HG02885 (cell line): ENCODE data around the gene TSPAN18.

Experiments used
- ATAC-seq: cut with Tn5 transposase; IDR thresholded peaks from one replicate; pipeline ENCODE4 v1.9.1; 2021; ENCODE audit warnings: mild to moderate bottlenecking; ENCODE audit not compliant: unreplicated experiment, poor library complexity

TSPAN18 gene

DNA sequence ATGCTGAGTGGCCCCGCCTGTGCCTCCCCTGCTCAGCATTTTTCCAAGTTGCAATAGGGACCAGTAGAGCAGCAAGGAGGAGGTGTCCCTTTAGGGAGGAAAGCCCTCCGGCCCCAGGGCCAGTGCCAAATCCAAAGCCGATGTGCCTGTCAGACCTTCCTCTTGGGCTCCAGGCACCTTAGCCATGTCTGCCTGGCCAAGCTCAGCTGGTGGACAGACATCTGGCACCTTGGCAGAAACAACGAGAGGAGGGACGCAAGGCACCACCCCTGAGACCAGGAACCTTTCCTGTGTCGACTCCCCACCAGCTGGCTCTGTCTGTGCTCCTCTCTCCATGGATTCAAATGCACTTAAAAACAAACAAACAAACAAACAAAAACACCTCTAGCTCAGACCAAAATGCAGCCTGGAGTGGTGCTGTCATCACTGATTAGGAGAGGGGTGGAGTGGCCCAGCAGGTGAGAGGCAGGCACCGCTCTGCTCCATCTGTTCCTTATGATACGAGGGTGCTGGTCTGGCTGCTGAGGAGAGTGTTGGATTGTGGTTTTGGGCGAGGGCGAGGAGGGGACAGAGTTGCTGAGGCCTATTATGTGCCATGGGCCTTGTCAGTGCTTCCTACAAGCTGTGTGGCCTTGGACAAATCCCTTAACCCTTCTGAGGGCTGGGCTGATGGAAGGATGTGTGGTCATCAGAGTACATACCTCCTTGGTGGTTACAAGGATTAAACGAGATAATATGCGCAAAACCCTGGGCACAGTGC, 177.7 kb downstream of the TSPAN18 start:
- no peak for ATAC-seq

DNA sequence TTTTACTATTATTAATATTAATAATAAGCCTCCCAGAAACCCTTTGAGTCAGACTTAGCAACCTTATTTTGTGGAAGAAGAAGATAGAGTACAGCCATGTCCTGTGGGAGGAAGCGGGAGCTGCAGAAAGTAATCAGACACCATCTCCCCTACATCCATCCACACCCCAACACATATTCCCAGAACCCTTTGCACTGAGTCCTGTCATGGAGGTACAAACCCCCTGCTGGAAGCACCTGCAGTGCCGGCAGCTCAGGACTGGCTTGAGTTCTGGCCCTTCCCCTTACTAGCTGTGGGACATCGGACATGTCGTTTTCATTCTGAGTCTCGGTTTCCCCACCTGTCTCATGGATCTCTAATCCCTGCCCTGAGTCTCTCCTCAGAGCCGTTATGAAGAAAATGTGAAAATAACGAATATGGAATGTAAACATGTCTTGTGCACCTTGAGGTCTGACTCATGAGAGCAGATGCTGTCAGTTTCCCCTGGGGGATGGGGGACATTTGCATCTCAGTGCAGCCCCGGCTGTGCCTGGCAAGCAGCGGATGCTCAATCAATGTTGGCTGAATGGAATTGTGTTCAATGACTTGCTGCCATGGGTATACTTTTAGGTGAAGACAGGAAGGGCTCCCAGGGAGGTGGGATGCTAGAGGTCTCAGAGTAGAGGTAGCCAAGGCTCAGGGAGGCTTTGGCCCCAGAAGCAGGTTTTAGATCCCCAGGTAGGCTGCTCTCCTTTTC, 178.5 kb downstream of the TSPAN18 start:
- ATAC-seq, result no peak

DNA sequence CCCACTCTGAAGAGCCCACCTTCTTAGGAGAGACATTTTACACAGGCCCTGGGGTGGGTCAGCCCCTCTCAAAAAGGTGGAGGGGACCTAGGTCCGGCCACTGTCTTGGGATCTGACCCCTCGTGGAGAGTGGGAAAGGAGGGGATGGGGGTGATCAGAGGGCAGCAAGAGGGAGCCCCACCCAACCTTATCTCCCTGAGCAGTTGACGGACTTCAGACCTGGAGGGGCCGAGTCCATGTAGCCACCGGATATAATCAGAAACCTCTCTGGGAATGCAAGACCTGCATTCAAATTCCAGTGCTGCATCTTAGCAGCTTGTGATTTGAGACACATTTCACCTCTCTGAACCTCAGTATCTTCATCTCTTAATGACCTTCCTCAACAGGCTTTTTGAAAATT, 179.9 kb downstream of the TSPAN18 start:
- ATAC-seq, result no peak

DNA sequence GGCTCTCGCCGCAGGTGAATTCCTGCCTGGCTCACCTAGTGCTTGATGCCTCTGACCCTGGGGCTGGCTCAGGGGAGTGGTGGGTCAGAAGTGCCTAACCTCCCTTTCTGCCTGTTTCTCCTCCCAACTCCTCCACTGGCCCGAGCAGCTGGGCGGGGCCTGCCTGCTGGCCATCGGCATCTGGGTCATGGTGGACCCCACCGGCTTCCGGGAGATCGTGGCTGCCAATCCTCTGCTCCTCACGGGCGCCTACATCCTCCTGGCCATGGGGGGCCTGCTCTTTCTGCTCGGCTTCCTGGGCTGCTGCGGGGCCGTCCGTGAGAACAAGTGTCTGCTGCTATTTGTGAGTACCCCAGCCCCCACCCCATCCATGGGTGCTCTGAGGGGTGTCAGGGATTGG, 182.8 kb downstream of the TSPAN18 start:
- ATAC-seq, result no peak

DNA sequence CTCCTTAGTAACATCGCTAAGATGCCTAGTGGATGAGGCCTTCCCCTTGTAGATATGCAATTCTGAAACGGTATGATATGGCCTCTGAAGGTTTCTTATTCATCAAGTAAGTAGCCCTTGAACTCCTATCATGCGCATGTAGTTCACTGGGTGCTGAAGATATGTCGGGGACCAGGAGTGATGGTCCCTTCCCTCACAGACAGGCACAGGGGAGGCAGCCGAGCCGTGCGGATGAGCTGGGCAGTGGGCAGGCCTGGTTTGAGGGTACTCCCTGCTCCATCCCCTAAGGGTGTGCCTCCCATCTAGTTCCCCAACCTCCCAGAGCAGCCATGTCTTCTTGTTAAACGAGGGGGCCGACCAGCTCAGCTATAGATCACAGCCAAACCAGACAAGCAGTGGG, 183.8 kb downstream of the TSPAN18 start:
- ATAC-seq, result no peak

DNA sequence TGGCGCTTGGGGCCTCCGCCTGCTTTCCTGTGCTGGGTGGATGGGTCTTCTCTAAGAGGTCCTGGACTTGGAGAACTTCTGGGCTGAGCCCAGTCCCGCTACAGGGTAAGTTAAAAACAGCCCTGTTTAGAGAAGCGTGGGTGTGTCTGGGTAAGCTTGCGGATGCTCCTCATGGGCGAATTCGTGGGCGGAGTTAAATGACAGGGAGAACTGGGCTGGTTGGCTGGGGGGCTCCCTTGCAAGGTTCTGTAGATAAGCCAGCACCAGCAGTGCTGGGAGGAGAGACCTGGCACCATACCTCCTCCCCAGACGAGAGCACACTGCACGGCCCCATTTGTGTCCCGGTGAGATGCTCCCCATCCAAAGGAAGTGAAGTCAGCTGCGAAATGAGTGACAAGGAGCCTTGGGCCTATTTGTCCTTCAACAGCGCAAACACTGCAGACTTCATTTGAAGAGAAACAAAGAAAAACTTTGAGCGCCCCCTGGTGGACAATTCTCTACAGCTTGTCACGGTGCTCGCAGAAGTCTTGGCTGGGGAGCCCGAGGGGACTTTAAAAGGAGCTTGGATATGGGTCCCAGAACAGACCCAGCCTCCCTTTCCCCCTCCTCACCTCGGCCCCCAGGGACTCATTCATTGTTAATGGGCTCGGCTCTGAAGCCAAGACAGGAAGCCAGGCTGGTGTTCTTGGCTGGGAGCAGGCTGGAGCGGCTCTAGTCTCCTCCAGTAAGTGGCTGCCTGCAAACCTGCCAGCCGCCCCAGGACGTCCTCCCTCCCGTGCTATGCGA, 184.5 kb downstream of the TSPAN18 start:
- peak; percentile 78 for ATAC-seq

DNA sequence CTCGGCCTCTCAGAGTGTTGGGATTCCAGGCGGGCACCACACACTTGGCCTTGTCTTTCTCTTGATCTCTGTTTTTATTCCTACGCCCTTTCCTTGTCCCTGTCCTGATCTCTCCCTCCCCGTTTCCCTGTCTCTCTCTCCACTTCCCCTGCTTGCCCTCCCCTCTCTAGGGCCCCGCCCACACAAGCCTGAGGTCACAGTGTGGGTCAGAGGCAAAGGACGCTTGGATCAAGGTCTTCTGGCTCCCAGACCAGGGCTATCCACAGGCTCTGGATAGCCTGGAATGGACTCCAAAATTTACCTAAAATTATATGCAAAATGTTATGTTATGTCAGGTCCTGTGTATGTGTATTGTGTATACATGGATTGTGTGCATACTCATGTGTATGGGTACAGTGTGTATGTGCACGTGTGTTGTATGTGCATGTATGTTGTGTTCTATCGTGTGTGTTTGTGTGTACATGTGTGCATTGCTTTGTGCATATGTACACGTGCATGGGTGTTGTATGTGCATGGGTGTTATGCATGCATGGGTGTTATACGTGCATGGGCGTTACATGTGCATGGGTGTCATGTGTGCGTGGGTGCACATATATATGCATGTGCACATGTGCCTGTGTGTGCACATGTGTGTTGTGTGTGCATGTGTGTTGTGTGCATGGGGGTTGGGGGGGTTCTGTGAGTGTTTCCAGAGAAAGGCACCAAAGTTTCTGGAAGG, 185.7 kb downstream of the TSPAN18 start:
- no peak for ATAC-seq

DNA sequence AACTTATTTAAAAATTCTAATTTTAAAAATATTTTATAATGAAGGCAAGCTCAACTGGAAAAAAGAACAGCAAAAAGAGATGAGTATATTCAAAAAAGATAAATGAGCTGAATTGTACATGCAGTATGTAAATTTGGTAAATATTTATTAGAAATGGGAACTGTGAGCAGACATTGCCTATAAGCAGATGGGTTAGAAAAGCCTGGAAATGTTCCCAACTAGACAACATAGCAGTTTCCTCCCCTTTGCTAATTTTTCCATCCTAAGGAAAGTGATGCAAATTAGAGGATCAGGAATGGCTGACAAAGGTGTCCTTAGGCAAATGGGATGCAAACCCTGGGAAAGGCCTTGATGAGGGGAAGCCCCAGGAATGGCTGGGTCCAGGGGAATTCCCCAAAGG, 186.7 kb downstream of the TSPAN18 start:
- no peak for ATAC-seq

DNA sequence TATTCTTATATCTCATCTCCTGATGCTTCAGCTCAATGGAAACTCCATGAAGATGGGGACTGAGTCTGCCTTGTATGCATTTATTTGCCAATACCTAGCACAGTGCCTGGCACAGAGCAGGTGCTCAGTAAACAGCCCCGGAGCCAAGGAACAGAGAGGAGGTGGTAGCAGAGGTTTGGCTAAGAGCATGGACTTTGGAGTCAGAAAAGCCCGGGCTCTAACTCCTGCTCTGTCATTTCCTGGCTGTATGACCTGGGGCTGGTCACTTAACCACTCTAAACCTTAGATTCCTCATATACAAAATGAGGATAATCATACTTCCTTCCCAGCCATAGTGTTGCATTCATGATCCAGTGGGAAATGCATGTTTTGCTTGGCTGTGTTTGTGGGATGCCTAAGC, 187.3 kb downstream of the TSPAN18 start:
- ATAC-seq, result no peak

DNA sequence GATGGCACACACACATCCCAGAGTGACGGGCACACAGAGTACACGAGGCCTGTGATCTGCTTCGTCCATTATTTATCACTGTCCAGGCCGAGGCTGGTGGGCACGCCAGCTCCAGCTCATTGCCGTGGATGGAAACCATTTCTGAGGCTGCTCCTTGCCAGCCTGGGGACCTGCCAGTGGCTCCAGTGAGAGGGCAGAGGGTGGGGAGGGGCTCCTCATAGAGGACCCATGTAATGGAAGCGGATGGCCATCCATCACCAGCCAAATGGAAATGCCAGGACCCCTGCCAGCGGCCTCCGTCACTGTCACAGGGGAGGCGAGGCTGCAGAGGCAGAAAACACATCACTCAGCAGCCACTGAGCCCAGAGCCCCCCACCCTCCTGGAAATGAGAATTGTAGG, 188.2 kb downstream of the TSPAN18 start:
- ATAC-seq, result no peak

DNA sequence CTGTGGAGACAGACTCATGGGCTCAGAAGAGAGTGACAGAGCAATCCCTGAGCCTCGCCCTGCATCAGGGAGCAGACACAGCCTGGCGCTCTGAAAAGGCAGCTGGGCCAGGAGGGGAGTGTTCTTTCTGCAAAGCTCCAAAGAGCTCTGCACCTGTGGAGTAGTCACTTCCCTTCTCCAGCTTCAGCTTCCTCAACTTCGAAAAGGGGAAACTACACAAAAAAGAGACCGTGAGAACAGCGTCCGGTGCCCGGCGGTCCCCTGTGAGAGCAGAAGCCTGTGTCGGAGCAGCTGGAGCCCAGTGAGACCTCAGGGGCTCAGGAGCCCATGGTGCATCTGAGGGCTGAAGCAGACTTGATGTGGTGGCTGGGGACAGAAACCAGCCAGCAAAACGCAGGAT, 188.9 kb downstream of the TSPAN18 start:
- ATAC-seq, result no peak

DNA sequence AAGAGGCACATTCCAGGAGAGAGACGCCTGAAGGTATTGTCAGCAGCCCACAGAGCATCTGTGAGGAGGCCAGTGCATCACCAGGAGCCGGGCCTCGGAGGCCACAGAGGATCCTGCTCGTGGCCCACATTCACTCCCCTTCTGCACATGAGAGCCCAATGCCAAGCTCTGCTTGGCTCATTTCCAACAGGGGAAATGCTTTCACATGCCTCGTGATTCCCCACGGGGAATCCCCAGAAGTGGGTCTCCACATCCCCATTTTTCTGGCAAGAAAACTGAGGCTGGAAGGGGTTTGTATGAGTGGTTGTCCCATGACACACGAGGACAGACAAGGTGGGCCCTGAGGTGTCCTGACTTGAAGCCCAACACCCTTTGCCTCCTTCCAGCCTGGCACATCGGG, 189.6 kb downstream of the TSPAN18 start:
- no peak for ATAC-seq

DNA sequence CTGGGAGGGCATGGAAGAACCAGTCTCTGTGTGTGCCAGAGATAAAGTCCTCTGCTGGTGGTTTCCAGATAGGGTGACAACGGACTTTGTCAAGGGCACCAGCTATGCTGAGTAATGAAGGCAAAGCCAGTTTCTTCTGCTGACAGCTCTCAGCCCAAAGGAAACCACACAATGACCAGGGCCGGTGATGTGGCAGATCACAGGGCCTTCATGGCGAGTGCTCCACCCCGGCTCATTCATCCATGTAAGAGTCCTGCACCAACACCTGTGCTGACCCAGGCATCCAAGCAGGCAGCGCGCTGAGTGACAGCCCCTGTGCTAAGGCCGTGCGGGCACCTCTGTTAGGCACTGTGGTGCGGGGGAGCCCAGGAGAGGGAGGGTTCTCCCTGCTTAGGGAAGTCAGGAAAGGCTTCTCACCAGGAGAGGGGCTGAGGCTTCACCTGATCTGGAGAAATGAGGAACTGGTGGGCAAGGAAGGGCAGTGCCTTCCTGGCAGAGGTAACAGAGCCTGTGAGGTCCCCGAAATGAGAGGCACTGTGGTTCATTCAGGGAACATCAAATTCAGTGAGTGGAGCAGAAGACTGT, 190.1 kb downstream of the TSPAN18 start:
- ATAC-seq, result no peak

DNA sequence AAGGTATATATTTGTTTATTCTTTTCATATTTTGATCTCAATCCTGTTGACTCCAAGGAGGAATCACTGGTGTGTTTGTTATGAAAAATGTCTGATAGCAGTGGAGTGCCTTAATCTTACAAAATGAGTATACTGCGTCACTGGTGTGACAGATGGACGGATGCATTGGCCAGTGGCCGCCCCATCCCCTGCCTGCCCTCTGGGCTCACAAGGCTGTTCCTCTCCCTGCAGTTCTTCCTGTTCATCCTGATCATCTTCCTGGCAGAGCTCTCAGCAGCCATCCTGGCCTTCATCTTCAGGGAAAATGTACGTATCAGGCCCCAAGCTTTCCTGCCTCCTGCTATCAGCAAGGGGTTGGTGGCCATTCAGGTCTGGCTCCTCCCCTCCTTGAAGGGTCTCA, 191.0 kb downstream of the TSPAN18 start:
- ATAC-seq, result no peak

DNA sequence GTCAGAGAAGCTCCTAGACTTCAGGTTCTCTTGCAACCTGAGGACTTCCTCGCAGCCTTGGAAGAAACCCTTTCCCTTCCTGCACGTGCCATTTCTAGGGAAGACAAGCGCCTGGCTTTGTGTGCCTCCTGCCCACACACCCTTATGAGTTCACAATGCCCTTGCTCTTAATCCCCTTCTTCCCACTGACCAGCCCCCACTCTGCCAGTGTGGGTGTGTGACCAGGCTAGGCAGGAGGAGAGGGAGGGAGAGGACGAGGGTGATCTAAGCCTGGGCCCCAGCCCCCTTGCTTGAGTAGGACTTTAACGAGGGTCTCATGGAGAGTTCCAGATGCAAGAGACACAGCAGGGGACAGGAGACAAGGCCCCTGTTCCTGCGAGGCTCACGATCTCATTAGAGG, 193.7 kb downstream of the TSPAN18 start:
- ATAC-seq, result no peak

DNA sequence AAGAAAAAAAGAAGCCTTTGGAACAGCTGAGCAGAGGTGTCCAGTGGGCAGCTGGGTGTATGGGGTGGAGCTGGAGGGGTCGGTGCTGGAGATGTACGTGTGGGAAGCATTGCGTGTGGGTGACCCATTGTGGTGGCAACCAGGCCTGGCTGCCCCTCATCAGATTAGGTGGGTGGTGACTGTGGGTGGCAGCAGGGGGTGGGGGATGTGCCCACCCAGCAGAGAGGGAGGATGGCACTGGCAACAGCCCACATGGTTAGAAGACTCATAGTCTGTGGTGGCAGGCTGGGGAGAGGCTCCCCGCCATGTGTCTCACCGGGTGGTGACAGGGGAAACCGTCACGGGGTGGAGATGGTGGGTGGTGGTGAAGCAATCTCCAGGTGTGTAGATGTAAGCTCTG, 196.4 kb downstream of the TSPAN18 start:
- ATAC-seq, result no peak

DNA sequence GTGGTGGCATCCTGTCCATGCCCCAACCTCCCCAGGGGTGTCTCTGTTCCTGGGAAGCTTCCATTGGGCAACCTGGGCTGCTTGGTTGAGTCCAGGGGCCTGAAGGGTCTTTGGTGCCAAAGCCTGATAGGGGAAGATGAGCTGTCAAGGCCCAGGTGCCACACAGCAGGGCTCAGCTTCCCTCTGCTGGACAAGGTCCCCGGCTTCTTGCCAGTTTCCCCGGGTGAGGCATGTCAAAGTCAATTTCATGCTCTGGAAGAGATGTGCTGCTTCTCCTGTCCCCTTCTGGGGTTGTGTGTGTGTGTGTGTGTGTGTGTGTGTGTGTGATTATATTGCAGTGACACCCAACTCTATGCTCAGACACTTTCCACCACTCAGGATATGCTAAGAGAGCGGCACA, 197.0 kb downstream of the TSPAN18 start:
- no peak for ATAC-seq

DNA sequence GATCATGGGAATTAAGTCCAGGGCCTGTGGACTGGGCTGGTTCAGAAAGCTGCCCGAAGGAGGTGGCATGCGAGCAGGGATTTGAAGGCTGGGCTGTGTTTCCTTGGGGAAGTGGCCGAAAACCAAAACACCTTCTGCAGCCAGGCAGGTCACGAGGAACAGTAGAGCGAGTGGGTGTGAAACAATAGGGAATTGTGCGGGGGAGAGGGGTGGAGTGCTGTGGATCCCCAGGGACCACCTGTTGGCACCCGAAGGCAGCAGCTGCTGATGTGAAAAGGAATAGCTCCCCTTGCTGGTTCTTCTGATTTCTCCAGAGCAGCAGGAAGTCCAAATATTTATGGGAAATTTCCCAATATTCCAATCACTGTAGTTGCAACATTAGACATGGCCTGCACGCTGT, 199.3 kb downstream of the TSPAN18 start:
- no peak for ATAC-seq

DNA sequence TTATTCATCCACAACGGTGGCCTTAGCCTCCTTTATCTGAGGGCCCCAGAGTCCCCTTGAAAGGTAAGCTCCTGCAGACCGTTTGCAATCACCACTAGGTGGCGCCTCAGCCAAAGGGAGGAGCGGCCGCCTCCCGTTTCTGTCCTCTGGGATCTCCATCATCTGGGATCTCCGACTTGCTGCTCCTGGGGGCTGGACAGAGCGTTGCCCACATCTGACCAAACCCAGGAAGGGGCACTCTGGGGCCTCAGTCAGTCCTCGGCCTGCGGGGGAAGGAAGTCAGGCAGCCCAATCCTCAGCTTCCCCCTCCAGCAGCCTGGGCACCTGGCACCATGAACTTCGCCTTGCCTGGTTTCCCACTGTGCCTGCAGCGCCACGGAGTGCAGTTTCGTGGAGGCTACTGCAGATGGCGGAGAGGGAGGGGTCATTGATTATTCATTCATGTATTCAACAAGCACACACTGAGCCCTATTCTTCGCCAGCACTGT, 200.5 kb downstream of the TSPAN18 start:
- ATAC-seq, result no peak

DNA sequence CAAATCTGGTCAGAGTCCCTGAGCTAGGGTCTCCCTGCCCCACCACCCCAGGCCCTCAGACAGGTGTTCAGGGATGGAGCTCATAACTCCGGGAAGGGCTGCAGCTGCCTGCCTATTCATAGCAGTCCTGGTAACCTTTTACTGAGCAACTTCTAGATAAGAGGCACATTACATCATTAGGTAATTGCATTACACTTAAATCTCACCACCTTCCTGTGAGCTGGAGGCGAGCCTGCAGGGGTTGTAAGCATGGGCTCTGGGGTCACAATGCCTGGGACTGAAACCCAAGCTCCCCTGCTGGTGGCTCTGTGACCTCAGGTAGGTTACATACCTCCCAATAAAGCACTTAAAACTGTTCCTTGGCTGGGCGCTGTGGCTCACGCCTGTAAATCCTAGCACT, 201.4 kb downstream of the TSPAN18 start:
- ATAC-seq, result no peak
